ENCODE measurements around the gene VMP1. TPM values are rescaled to one million over a fixed set of nuclear protein-coding genes. Genes with fewer than 3 reads are reported as not detected.
"Not testable (repeated sequence)": the region's sequence is repeated elsewhere in the genome, so short reads cannot be mapped to it uniquely, and the experiment has no call there.

VMP1 gene
- total RNA-seq, 1 donor, result 608 TPM

DNA sequence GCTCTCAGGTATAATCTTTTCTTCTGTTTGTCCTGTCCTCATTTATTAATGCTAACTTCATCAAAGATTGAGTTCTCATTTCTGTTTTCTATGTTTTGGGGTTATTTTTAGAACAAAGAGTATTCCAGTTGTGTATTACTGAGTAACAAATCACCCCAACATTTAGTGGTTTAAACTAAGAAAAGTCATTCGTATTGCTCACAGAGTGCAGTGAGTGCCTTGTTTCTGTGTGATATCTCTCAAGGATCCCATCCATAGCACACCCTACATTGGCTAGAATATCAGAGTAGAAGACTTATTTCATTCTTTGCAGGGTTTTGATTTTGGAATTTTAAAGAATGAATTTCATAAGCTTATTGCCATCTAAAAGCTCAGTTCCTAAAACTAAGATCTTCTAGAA is 72.1 kb downstream of the VMP1 start:
- TF ChIP-seq, protein P1, sequence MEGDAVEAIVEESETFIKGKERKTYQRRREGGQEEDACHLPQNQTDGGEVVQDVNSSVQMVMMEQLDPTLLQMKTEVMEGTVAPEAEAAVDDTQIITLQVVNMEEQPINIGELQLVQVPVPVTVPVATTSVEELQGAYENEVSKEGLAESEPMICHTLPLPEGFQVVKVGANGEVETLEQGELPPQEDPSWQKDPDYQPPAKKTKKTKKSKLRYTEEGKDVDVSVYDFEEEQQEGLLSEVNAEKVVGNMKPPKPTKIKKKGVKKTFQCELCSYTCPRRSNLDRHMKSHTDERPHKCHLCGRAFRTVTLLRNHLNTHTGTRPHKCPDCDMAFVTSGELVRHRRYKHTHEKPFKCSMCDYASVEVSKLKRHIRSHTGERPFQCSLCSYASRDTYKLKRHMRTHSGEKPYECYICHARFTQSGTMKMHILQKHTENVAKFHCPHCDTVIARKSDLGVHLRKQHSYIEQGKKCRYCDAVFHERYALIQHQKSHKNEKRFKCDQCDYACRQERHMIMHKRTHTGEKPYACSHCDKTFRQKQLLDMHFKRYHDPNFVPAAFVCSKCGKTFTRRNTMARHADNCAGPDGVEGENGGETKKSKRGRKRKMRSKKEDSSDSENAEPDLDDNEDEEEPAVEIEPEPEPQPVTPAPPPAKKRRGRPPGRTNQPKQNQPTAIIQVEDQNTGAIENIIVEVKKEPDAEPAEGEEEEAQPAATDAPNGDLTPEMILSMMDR (IDR thresholded peaks at IDR 0.05; ENCODE audit: insufficient read depth, low read depth, low read length), result no peak
- no peak overlapping the region for H3K4me3 ChIP-seq (ENCODE audit: low read depth, low read length)
- no peak for DNase-seq (ENCODE audit: low read depth)

DNA sequence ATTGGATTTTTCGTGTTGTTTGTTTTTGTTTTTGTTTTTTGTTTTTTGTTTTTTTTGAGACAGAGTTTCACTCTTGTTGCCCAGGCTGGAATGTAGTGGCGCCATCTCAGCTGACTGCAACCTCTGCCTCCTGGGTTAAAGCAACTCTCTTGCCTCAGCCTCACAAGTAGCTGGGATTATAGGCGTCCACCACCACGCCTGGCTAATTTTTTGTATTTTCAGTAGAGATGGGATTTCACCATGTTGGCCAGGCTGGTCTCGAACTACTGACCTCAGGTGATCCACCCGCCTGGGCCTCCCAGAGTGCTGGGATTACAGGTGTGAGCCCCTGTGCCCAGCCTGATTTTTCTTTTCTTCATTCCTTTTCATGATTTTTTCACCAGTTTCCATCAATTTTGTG is 73.1 kb downstream of the VMP1 start:
- H3K4me3 ChIP-seq (ENCODE audit: low read depth, low read length); DNase-seq (ENCODE audit: low read depth): not testable (repeated sequence)

DNA sequence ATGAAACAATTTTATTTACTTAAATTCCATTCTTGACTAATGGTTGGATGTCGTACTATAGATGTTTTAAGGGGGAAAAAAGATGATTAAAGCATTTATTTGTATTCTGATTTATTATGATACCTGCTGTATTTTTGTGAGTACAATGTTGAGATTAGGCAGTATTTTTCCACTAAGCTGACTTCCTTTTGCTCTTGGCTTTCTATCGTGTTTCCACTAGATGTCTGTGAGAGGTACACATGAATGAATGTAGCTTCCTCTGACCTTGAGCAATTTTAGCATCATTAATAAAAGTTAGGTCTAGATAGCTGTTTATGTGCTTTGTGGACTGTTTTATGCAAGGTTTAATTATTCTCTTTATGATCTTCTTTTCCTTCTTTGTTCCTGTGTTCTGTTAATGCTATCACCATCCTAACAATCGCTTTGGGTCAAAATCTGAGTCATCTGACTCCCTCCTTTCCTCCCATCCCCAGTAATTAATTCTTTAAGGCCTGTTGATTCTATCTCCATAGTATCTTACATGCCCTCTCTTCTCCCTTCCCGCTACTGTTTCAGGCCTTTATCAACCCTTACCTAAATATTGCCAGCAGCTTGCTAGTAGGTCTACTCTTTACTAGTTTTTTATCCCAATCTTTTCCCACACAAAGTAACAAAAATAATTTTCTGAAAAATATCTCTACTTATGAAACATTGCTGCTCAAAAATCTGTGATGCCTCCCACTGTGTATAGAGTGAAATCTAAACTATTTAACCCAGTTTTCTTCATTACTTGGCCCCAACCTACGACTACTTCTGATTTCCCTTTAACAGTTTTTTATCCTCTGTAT is 76.0 kb downstream of the VMP1 start:
- DNase-seq (ENCODE audit: low read depth), result peak; percentile 87
- TF ChIP-seq, protein P1 (IDR thresholded peaks at IDR 0.05; ENCODE audit: insufficient read depth, low read depth, low read length), result no peak
- no peak overlapping the region for H3K4me3 ChIP-seq (ENCODE audit: low read depth, low read length)

DNA sequence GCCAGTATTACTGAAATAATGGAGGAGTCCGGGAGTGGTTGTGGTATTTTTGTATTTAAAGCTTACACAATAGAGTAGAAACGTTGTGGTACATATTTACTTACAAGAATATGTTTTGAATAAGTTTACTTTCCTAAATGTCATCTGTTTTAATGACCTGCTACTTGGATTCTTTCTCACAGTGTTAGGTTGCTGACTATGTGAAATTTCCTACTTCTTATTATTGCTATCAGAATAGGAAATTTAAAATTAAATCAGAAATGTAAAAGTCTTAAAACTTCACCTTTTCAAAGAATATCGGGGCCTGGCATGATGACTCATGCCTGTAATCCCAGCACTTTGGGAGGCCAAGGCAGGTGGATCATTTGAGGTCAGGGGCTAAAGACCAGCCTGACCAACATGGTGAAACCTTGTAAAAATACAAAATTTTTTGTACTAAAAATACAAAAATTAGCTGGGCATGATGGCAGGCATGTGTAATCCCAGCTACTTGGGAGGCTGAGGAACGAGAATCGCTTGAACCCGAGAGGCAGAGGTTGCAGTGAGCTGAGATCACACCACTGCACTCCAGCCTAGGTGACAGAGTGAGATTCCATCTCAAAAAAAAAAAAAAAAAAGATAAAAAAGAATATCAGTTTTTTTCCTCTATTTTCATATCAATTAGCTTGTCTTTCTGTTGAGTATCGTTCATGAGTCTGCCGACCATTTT is 77.8 kb downstream of the VMP1 start:
- H3K4me3 ChIP-seq (ENCODE audit: low read depth, low read length), result no peak overlapping the region
- DNase-seq (ENCODE audit: low read depth), result peak; percentile 67
- TF ChIP-seq, protein P1 (IDR thresholded peaks at IDR 0.05; ENCODE audit: insufficient read depth, low read depth, low read length), result no peak

DNA sequence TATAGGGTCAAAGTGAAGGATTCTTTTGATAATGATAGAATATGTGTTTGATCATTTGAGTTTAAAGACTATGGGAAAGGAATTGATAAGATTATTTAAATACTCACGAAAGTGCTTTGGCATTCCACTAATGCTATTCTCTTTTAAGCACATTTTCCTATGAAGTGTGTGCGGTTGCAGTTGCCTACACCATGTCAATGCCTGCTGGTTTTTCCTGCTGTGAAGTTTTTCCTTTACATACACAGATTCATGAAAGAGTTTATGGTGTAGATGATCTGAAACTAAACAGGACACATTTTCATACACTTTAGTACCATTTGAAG is 78.7 kb downstream of the VMP1 start:
- peak overlapping the region; percentile 0 for H3K4me3 ChIP-seq (ENCODE audit: low read depth, low read length)
- TF ChIP-seq, protein P1 (IDR thresholded peaks at IDR 0.05; ENCODE audit: insufficient read depth, low read depth, low read length), result no peak
- DNase-seq (ENCODE audit: low read depth), result no peak

DNA sequence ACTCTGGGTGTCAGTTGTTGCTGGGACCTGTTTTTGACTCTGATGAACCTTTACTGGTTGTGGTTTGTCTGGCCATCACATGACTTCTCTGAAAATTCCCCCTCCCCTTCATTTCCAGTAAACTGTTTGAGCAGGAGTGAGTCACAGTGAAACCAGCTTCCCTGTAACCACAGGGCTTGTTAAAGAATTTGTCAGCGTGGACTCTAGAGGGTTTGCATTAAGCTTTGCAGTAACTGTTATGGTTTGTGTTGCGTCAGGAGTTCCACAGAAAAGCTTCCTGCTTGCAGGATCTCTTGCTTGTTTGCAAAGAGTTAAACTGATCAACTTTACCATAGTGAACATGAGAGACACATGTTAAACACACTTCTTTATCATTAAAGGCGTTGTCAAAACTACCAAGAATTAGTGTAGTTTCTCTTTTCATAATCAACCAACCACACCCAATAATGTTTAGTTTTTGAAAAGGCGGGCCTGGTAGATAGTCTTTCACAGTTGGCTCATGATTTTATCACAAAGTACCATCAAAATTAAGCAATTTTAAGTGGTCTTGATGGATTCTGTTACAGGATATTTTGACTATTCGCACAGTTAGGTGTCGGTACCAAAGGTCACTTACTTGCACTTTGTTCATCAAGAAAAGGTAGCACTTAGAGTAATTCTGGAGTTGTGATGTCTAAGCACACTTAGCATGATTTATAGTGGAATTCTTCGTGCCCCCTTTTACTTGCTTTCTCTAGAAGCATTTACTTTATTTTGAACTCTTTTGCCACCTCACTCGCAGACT is 79.3 kb downstream of the VMP1 start:
- peak; percentile 100 for DNase-seq (ENCODE audit: low read depth)
- peak overlapping the region; percentile 36 for H3K4me3 ChIP-seq (ENCODE audit: low read depth, low read length)
- TF ChIP-seq, protein P1 (IDR thresholded peaks at IDR 0.05; ENCODE audit: insufficient read depth, low read depth, low read length), result no peak

DNA sequence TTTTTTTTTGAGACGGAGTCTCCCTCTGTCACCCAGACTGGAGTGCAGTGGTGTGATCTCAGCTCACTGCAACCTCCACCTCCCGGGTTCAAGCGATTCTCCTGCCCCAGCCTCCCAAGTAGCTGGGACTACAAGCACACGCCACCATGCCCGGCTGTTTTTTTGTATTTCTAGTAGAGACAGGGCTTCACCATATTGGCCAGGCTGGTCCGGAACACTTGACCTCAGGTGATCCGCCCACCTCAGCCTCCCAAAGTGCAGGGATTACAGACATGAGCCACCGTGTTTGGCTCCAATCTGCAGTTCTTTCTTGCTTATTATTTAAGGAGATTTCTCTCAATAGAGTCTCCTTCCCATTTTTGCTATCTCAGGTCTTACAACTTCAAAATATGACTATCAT is 82.4 kb downstream of the VMP1 start:
- not testable (repeated sequence) for DNase-seq (ENCODE audit: low read depth); H3K4me3 ChIP-seq (ENCODE audit: low read depth, low read length)

DNA sequence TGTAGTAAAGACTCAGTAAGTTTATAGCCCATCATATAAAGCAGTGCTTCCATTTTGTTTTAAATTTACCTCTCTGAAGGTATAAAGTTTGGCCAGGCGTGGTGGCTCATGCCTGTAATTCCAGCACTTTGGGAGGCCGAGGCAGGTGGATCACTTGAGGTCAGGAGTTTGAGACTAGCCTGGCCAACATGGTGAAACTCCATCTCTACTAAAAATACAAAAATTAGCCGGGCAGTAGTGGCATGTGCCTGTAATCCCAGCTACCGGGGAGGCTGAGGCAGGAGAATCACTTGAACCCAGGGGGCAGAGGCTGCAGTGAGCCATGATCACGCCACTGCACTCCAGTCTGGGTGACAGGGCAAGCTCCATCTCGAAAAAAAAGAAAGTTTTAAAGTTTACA is 83.0 kb downstream of the VMP1 start:
- not testable (repeated sequence) for H3K4me3 ChIP-seq (ENCODE audit: low read depth, low read length); DNase-seq (ENCODE audit: low read depth)

Data from fibroblast of villous mesenchyme (primary cell).